OCI-LY3 (cell line): ENCODE results near the gene MOCS3.

ENCODE experiments used
- H2AFZ ChIP-seq: fragments of 200-600, 300-600 bp; shearing (Covaris generic); 2 replicates; pipeline ENCODE4 v1.6.0; 2014; ENCODE audit warnings: antibody characterized with exemption, low read depth, low read length
- H3K27ac ChIP-seq: fragments of 200-600, 300-600 bp; sonication (generic); 2 replicates; pipeline ENCODE4 v1.5.1; 2014; ENCODE audit warnings: mild to moderate bottlenecking, low read length, moderate library complexity, mixed read lengths
- H3K27me3 ChIP-seq: fragments of 200-600, 300-600 bp; sonication (generic); 2 replicates; pipeline ENCODE4 v1.6.1; 2014; ENCODE audit warnings: low read depth, low read length, mixed read lengths
- H3K36me3 ChIP-seq: fragments of 200-600, 300-600 bp; sonication (generic); replicated peaks from 2 replicates; pipeline ENCODE3; 2014; ENCODE audit warnings: low read depth, low read length, mixed read lengths
- H3K4me1 ChIP-seq: fragments of 300-600, 200-600 bp; sonication (generic); 2 replicates; pipeline ENCODE4 v1.6.1; 2014; ENCODE audit warnings: low read length, mixed read lengths
- H3K4me2 ChIP-seq: fragments of 200-600, 300-600 bp; sonication (generic); 2 replicates; pipeline ENCODE4 v1.6.1; 2014; ENCODE audit warnings: low read length, mixed read lengths
- H3K4me3 ChIP-seq: fragments of 300-600, 200-600 bp; sonication (generic); 2 replicates; pipeline ENCODE4 v1.5.1; 2014; ENCODE audit warnings: antibody characterized with exemption, mild to moderate bottlenecking, low read length, moderate library complexity
- H3K79me2 ChIP-seq: fragments of 300-600, 200-600 bp; shearing (Covaris generic); 2 replicates; pipeline ENCODE4 v1.6.1; 2014; ENCODE audit warnings: mild to moderate bottlenecking, low read length, mixed read lengths
- H3K9ac ChIP-seq: fragments of 300-600, 200-600 bp; shearing (Covaris generic); 2 replicates; pipeline ENCODE4 v1.6.0; 2014; ENCODE audit warnings: mild to moderate bottlenecking, low read length, moderate library complexity
- H3K9me3 ChIP-seq: fragments of 200-600, 300-600 bp; shearing (Covaris generic); 2 replicates; pipeline ENCODE4 v1.6.1; 2014; ENCODE audit warnings: low read length, mixed read lengths; ENCODE audit not compliant: insufficient read depth
- H4K20me1 ChIP-seq: fragments of 200-600, 300-600 bp; sonication (generic); 2 replicates; pipeline ENCODE4 v1.6.1; 2016; ENCODE audit warnings: low read length, mixed read lengths; ENCODE audit not compliant: insufficient read depth
- CTCF ChIP-seq: fragments of 200-600, 300-600 bp; sonication (generic); IDR thresholded peaks from 2 replicates; pipeline ENCODE4 v1.5.1; 2014; ENCODE audit warnings: antibody characterized with exemption, low read length, low read depth
- EZH2phosphoT487 ChIP-seq: fragments of 200-600 bp; shearing (Covaris generic); IDR thresholded peaks from 2 replicates; pipeline ENCODE4 v1.6.1; 2018; ENCODE audit warnings: antibody characterized with exemption, mixed run types, low read depth

Gene MOCS3

GRCh38 chr20:50921803-50922501 lies 36.7 kb upstream of the MOCS3 start:
- Histone ChIP-seq H2AFZ (no peak overlapping the region), H4K20me1 (peaks cover 84% of the 10 kb centered on the region), H3K27me3 (no peaks in the 10 kb centered on the region), H3K9ac (no peak overlapping the region), H3K4me3 (no peak overlapping the region), H3K4me2 (no peak overlapping the region), H3K9me3 (no peaks in the 10 kb centered on the region), H3K27ac (no peak overlapping the region), H3K79me2 (peaks cover 99% of the 10 kb centered on the region), H3K4me1 (peaks cover 31% of the 10 kb centered on the region), H3K36me3 (peaks cover 76% of the 10 kb centered on the region)
- no peak for TF ChIP-seq EZH2phosphoT487
- no peak for TF ChIP-seq CTCF

- Histone ChIP-seq H3K9ac (no peak overlapping the region), H3K79me2 (peaks cover 99% of the 10 kb centered on the region), H3K27ac (no peak overlapping the region), H3K4me1 (peaks cover 23% of the 10 kb centered on the region), H4K20me1 (peaks cover 85% of the 10 kb centered on the region), H3K4me3 (no peak overlapping the region), H3K27me3 (no peaks in the 10 kb centered on the region), H3K4me2 (no peak overlapping the region), H2AFZ (no peak overlapping the region), H3K9me3 (no peaks in the 10 kb centered on the region), H3K36me3 (peaks cover 79% of the 10 kb centered on the region)
- no peak for TF ChIP-seq CTCF
- no peak for TF ChIP-seq EZH2phosphoT487
Observed at GRCh38 chr20:50924261-50924920, 34.2 kb upstream of the MOCS3 start.

GRCh38 chr20:50926530-50926929 lies 32.1 kb upstream of the MOCS3 start:
- Histone ChIP-seq H3K27me3 (no peaks in the 10 kb centered on the region), H3K4me2 (no peak overlapping the region), H3K36me3 (peaks cover 68% of the 10 kb centered on the region), H3K9ac (no peak overlapping the region), H4K20me1 (peaks cover 68% of the 10 kb centered on the region), H3K9me3 (no peaks in the 10 kb centered on the region), H2AFZ (no peak overlapping the region), H3K79me2 (peaks cover 94% of the 10 kb centered on the region), H3K4me3 (no peak overlapping the region), H3K27ac (no peak overlapping the region), H3K4me1 (peaks cover 22% of the 10 kb centered on the region)
- TF ChIP-seq CTCF (no peak), EZH2phosphoT487 (no peak)

- peaks cover 75% of the 10 kb centered on the region for H3K79me2 ChIP-seq
- H3K4me3 ChIP-seq: peak overlapping the region; percentile 78
- H3K27me3 ChIP-seq: no peaks in the 10 kb centered on the region
- no peak overlapping the region for H3K27ac ChIP-seq
- H4K20me1 ChIP-seq: peaks cover 51% of the 10 kb centered on the region
- peaks cover 67% of the 10 kb centered on the region for H3K36me3 ChIP-seq
- H3K4me1 ChIP-seq: peaks cover 24% of the 10 kb centered on the region
- H3K9ac ChIP-seq: peak overlapping the region; percentile 58; the same call in 1 of the 2 replicates
- H3K4me2 ChIP-seq: peak overlapping the region; percentile 86
- H2AFZ ChIP-seq: no peak overlapping the region
- no peaks in the 10 kb centered on the region for H3K9me3 ChIP-seq
- no peak for TF ChIP-seq CTCF
- no peak for TF ChIP-seq EZH2phosphoT487
Observed at GRCh38 chr20:50928469-50928868, 30.1 kb upstream of the MOCS3 start.
